BE2C (cell line): ENCODE data around the gene VAPB.

ENCODE experiments used
- DNase-seq: peaks from one replicate; pipeline ENCODE4 v3.0.0-alpha.2; 2020
- H3K27me3 ChIP-seq: fragments of 250-450 bp; sonication (Bioruptor Pico); 2 replicates; pipeline ENCODE4 v1.5.1; 2020; ENCODE audit warnings: mild to moderate bottlenecking
- H3K36me3 ChIP-seq: fragments of 250-450 bp; sonication (Bioruptor Pico); 2 replicates; pipeline ENCODE4 v1.5.1; 2020; ENCODE audit warnings: mild to moderate bottlenecking
- H3K4me1 ChIP-seq: fragments of 250-450 bp; sonication (Bioruptor Pico); 2 replicates; pipeline ENCODE4 v1.5.1; 2020
- H3K4me3 ChIP-seq: 2 replicates; pipeline ENCODE4 v1.5.1; 2011; ENCODE audit warnings: low read depth, low read length
- H3K9me3 ChIP-seq: fragments of 250-450 bp; sonication (Bioruptor Pico); 2 replicates; pipeline ENCODE4 v1.5.1; 2020
- CTCF ChIP-seq: IDR thresholded peaks from 2 replicates; pipeline ENCODE4 v1.5.1; 2012; ENCODE audit warnings: mild to moderate bottlenecking, low read depth, low read length

The VAPB gene

GRCh38 chr20:58492074-58492718, 103.2 kb downstream of the VAPB start:
- Histone ChIP-seq H3K4me3 (no peak overlapping the region), H3K9me3 (peaks cover 3% of the 10 kb centered on the region; the same call in 1 of the 2 replicates), H3K36me3 (no peaks in the 10 kb centered on the region), H3K4me1 (no peaks in the 10 kb centered on the region), H3K27me3 (no peaks in the 10 kb centered on the region)
- DNase-seq, result no peak
- no peak for TF ChIP-seq CTCF

- no peak for DNase-seq
- Histone ChIP-seq H3K9me3 (peaks cover 3% of the 10 kb centered on the region; the same call in 1 of the 2 replicates), H3K4me3 (no peak overlapping the region), H3K4me1 (no peaks in the 10 kb centered on the region), H3K36me3 (no peaks in the 10 kb centered on the region), H3K27me3 (no peaks in the 10 kb centered on the region)
- no peak for TF ChIP-seq CTCF
Observed at GRCh38 chr20:58492795-58493524, 103.9 kb downstream of the VAPB start.

- no peaks in the 10 kb centered on the region for H3K36me3 ChIP-seq
- H3K9me3 ChIP-seq, result peaks cover 2% of the 10 kb centered on the region; the same call in 1 of the 2 replicates
- no peak for TF ChIP-seq CTCF
- DNase-seq, result no peak
- H3K27me3 ChIP-seq, result no peaks in the 10 kb centered on the region
- H3K4me3 ChIP-seq, result no peak overlapping the region
- no peaks in the 10 kb centered on the region for H3K4me1 ChIP-seq
Observed at GRCh38 chr20:58494923-58495622, 106.0 kb downstream of the VAPB start.

- DNase-seq, result no peak
- TF ChIP-seq CTCF, result no peak
- H3K4me3 ChIP-seq, result no peak overlapping the region
Observed at GRCh38 chr20:58495623-58496428, 106.8 kb downstream of the VAPB start.

GRCh38 chr20:58496429-58496769, 107.4 kb downstream of the VAPB start:
- no peaks in the 10 kb centered on the region for H3K4me1 ChIP-seq

More at GRCh38 chr20:58495623-58496428, 106.8 kb downstream of the VAPB start:
- Histone ChIP-seq H3K4me1 (no peaks in the 10 kb centered on the region), H3K9me3 (no peaks in the 10 kb centered on the region), H3K27me3 (no peaks in the 10 kb centered on the region), H3K36me3 (no peaks in the 10 kb centered on the region)

More at GRCh38 chr20:58496429-58496769, 107.4 kb downstream of the VAPB start:
- 0 out of 2 replicates have a peak, but pooled peaks cover 1% of the 10 kb centered on the region for H3K9me3 ChIP-seq
- no peaks in the 10 kb centered on the region for H3K36me3 ChIP-seq
- DNase-seq, result no peak
- no peaks in the 10 kb centered on the region for H3K27me3 ChIP-seq
- no peak for TF ChIP-seq CTCF
- H3K4me3 ChIP-seq, result no peak overlapping the region
